Endothelial cell of umbilical vein (primary cell): ENCODE results near the gene PTGR3. TPM values are rescaled to one million over a fixed set of nuclear protein-coding genes. Genes with fewer than 3 reads are reported as not detected.

Experiments used
- BruUV-seq: library from RNA; stranded (reverse); fragments of 400-500 nt; replicated peaks from 2 replicates; lab custom pipeline; 2021; lab: Mats Ljungman, UMichigan
- CTCF ChIA-PET: fragments of 300-600, 350-600 bp; sonication (Branson Sonifier 250); formaldehyde crosslinking; loops from one replicate; lab custom pipeline; 2021; ENCODE audit warnings: antibody characterized with exemption, inconsistent platforms; lab: Charles Lee
- POLR2A ChIA-PET: fragments of 300-600, 350-600 bp; sonication (Branson Sonifier 250); formaldehyde crosslinking; loops from one replicate; lab custom pipeline; 2021; ENCODE audit warnings: antibody characterized with exemption, inconsistent platforms; lab: Charles Lee
- DNase-seq: peaks from one replicate; pipeline ENCODE4 v3.0.0-alpha.2; 2011; ENCODE audit warnings: low read depth, low spot score
- FAIRE-seq: peaks from 2 replicates; lab custom pipeline; 2011; peaks lifted over from hg19 to GRCh38; lab: Jason Lieb, UNC
- H2AFZ ChIP-seq: 2 replicates; pipeline ENCODE4 v1.6.0; 2012; ENCODE audit warnings: low read depth, low read length, control low read depth, inconsistent platforms
- H3K27ac ChIP-seq: 2 replicates; pipeline ENCODE4 v1.5.1; 2011; ENCODE audit warnings: low read depth, mild to moderate bottlenecking, control low read depth, low read length, moderate library complexity; ENCODE audit not compliant: insufficient read depth
- H3K27me3 ChIP-seq, 2 experiments: 2 replicates each; pipeline versions ENCODE4 v1.6.0 to v1.6.1; 2011; ENCODE audit warnings: low read length in 2 of 2, mixed read lengths in 1 of 2; ENCODE audit not compliant: control insufficient read depth in 2 of 2, insufficient read depth in 2 of 2
- H3K36me3 ChIP-seq, 2 experiments: 2 replicates in 1 of 2; 3 replicates in 1 of 2; pipeline ENCODE4 v1.5.1; 2011; ENCODE audit warnings: low read length in 2 of 2, mild to moderate bottlenecking in 1 of 2, moderate library complexity in 1 of 2; ENCODE audit not compliant: control insufficient read depth in 2 of 2, insufficient read depth in 2 of 2; ENCODE audit errors: extremely low read depth in 1 of 2
- H3K4me1 ChIP-seq: 3 replicates; pipeline ENCODE4 v1.5.1; 2011; ENCODE audit warnings: mild to moderate bottlenecking, low read length; ENCODE audit not compliant: control insufficient read depth, insufficient read depth; ENCODE audit errors: extremely low read depth
- H3K4me2 ChIP-seq: 2 replicates; pipeline ENCODE4 v1.6.1; 2011; ENCODE audit warnings: low read length, control low read depth, mixed read lengths; ENCODE audit not compliant: insufficient read depth
- H3K4me3 ChIP-seq, 3 experiments: fragments of 200-600 bp in 1 of 3; sonication (generic), shearing (Covaris generic) in 1 of 3; replicated peaks in 1 of 3; 2 replicates each; pipeline ENCODE4 v1.5.1; 2011 to 2016; ENCODE audit warnings: control low read depth in 3 of 3, low read length in 3 of 3, mild to moderate bottlenecking in 2 of 3, inconsistent platforms in 1 of 3, low read depth in 1 of 3, moderate library complexity in 1 of 3; ENCODE audit not compliant: insufficient read depth in 1 of 3
- H3K79me2 ChIP-seq: 2 replicates; pipeline ENCODE4 v1.6.0; 2012; ENCODE audit warnings: low read length, inconsistent platforms; ENCODE audit not compliant: control insufficient read depth, insufficient read depth
- H3K9ac ChIP-seq: replicated peaks from 2 replicates; pipeline ENCODE3; 2011; ENCODE audit warnings: low read length, control low read depth; ENCODE audit not compliant: insufficient read depth; ENCODE audit errors: extremely low read depth
- H3K9me1 ChIP-seq: replicated peaks from 3 replicates; pipeline ENCODE4 v1.6.0; 2011; ENCODE audit warnings: mild to moderate bottlenecking, low read length; ENCODE audit not compliant: control insufficient read depth, insufficient read depth; ENCODE audit errors: extremely low read depth
- H3K9me3 ChIP-seq: replicated peaks from 2 replicates; pipeline ENCODE4 v1.5.1; 2012; ENCODE audit warnings: low read length, inconsistent platforms; ENCODE audit not compliant: control insufficient read depth, insufficient read depth
- H4K20me1 ChIP-seq: replicated peaks from 2 replicates; pipeline ENCODE3; 2011; ENCODE audit warnings: mild to moderate bottlenecking, low read length; ENCODE audit not compliant: control insufficient read depth, insufficient read depth; ENCODE audit errors: extremely low read depth
- CTCF ChIP-seq, 2 donors: IDR thresholded peaks; 1 replicate in 1 of 2; 2 replicates in 1 of 2; pipeline ENCODE4 v1.5.1; 2011; ENCODE audit warnings: low read length in 2 of 2, mild to moderate bottlenecking in 2 of 2, moderate library complexity in 2 of 2, control low read depth in 1 of 2, inconsistent platforms in 1 of 2, low read depth in 1 of 2; ENCODE audit not compliant: insufficient read depth in 1 of 2; ENCODE audit errors: extremely low read depth in 1 of 2
- EZH2 ChIP-seq: IDR thresholded peaks from 2 replicates; pipeline ENCODE4 v1.6.1; 2012; ENCODE audit warnings: borderline replicate concordance, low read depth, mild to moderate bottlenecking, moderate library complexity, low read length, inconsistent platforms; ENCODE audit not compliant: severe bottlenecking
- FOS ChIP-seq: IDR thresholded peaks from 2 replicates; pipeline ENCODE4 v1.6.1; 2011; ENCODE audit warnings: mild to moderate bottlenecking, low read length, moderate library complexity, borderline replicate concordance; ENCODE audit not compliant: insufficient read depth
- GATA2 ChIP-seq: IDR thresholded peaks from 2 replicates; pipeline ENCODE4 v1.7.0; 2011; ENCODE audit warnings: low read depth, mild to moderate bottlenecking, moderate library complexity, mixed read lengths, low read length; ENCODE audit not compliant: insufficient read length, insufficient read depth
- JUN ChIP-seq: IDR thresholded peaks from 2 replicates; pipeline ENCODE4 v1.6.1; 2011; ENCODE audit warnings: borderline replicate concordance, low read depth; ENCODE audit not compliant: insufficient read length, insufficient read depth
- MYC ChIP-seq: IDR thresholded peaks from one replicate; pipeline ENCODE4 v1.6.1; 2011; ENCODE audit warnings: mild to moderate bottlenecking, low read depth, low read length
- POLR2A ChIP-seq: IDR thresholded peaks from 2 replicates; pipeline ENCODE4 v1.6.1; 2012; ENCODE audit warnings: low read depth, mild to moderate bottlenecking, control low read depth, low read length
- POLR2AphosphoS5 ChIP-seq: IDR thresholded peaks from 2 replicates; pipeline ENCODE4 v1.6.1; 2012; ENCODE audit warnings: low read depth, mild to moderate bottlenecking, control low read depth, low read length, moderate library complexity; ENCODE audit not compliant: insufficient read depth
- dilution Hi-C: fragments of 300-500 bp; cut with MboI; formaldehyde crosslinking; loops from one replicate; pipeline ENCODE4 v1.15.0; 2019; ENCODE audit warnings: low sequenced_read_pairs; ENCODE audit not compliant: extremely low pct_ligation_motif_present
- intact Hi-C: fragments of 100-400 bp; cut with micrococcal nuclease; formaldehyde crosslinking; loops from one replicate; pipeline ENCODE4 v1.10.0; 2022
- polyA plus RNA-seq, 4 experiments: library from polyadenylated mRNA; depleted of rRNA in 3 of 4; stranded (reverse) in 3 of 4; unstranded in 1 of 4; fragments of >200 nt; gene quantifications; 2 replicates each; pipeline versions ENCODE4 v1.2.1 to v1.2.3, GENCODE V29; 2011 to 2012; ENCODE audit warnings: missing spikeins in 1 of 4
- total RNA-seq: library from RNA; stranded (reverse); gene quantifications from 2 replicates; pipeline ENCODE4 v1.2.3, GENCODE V29; 2021
- TF ChIP-seq, protein P1 (sequence below): IDR thresholded peaks from 2 replicates; pipeline ENCODE4 v1.6.1; 2011; ENCODE audit not compliant: insufficient read depth, insufficient read length

The PTGR3 gene
- total and polyA plus RNA-seq, 2 donors (not counting 3 experiments of a cell fraction or from before 2014, with no cell fraction given), result 13.9 to 21.9 TPM

GRCh38 chr18:75183973-75184493, 24.9 kb downstream of the PTGR3 start:
- no peaks in the 10 kb centered on the region for H4K20me1 ChIP-seq
- no peaks in the 10 kb centered on the region for H3K9me3 ChIP-seq
- no peak for FAIRE-seq
- H3K4me3 ChIP-seq, result no peak overlapping the region
- no peaks in the 10 kb centered on the region for H3K9me1 ChIP-seq
- no peak for TF ChIP-seq EZH2
- TF ChIP-seq POLR2A, result no peak
- TF ChIP-seq FOS, result no peak
- TF ChIP-seq, protein P1, sequence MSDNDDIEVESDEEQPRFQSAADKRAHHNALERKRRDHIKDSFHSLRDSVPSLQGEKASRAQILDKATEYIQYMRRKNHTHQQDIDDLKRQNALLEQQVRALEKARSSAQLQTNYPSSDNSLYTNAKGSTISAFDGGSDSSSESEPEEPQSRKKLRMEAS, result no peak
- no peak for TF ChIP-seq GATA2
- TF ChIP-seq MYC, result no peak
- no peak for TF ChIP-seq CTCF (IDR thresholded peaks at IDR 0.05; ENCODE audit: extremely low read depth in 1 of 2, insufficient read depth in 1 of 2, low read depth in 1 of 2, low read length in 2 of 2)
- no peak for TF ChIP-seq JUN
- no peak for TF ChIP-seq POLR2AphosphoS5
- no peaks in the 10 kb centered on the region for H3K4me1 ChIP-seq
- intact Hi-C loops (no loop called here), dilution Hi-C loops (no loop called here)
- no peak overlapping the region for H3K27ac ChIP-seq
- no peak for DNase-seq
- H3K9ac ChIP-seq, result no peak overlapping the region
- H2AFZ ChIP-seq, result no peak overlapping the region
- no peaks in the 10 kb centered on the region for H3K36me3 ChIP-seq
- no peak overlapping the region for H3K4me2 ChIP-seq
- H3K27me3 ChIP-seq, result peaks cover 1 to 7% of the 10 kb centered on the region in 2 experiments
- CTCF ChIA-PET, result no interaction called here
- no peaks in the 10 kb centered on the region for H3K79me2 ChIP-seq
- BruUV-seq, result no TSS peak
- POLR2A ChIA-PET, result interaction anchor here (0.5 kb wide), 1 partner anchor 25 kb away, joined by 3 read pairs; the partner anchor contains the start of gene PTGR3
